Measurements from ENCODE around the gene FCMR. TPM values are rescaled to one million over a fixed set of nuclear protein-coding genes. Genes with fewer than 3 reads are reported as not detected.

FCMR gene
- total RNA-seq, 4 donors from 2014 or later: 1.2 to 5.2 (median 3.0) TPM

- WGBS, 2 donors: 75 to 89% methylated on average over 3 of the region's 3 CpGs
- Histone ChIP-seq H3K36me3 (no peaks in the 10 kb centered on the region), H3K4me1 (no peaks in the 10 kb centered on the region), H3K27me3 (no peaks in the 10 kb centered on the region), H3K4me3 (replicated peaks in 1 of 3) (no peak overlapping the region), H3K9me3 (no peaks in the 10 kb centered on the region), H3K27ac (no peak overlapping the region)
- no peak for DNase-seq
- TF ChIP-seq POLR2A (IDR thresholded peaks at IDR 0.05) (no peak), CTCF (IDR thresholded peaks at IDR 0.05) (no peak)
- intact Hi-C loops (cut with DNase I): no loop called here
These were observed 39.9 kb upstream of the FCMR start for GRCh38 chr1:206961668-206962067.

- intact Hi-C loops (cut with DNase I): no loop called here
- DNase-seq: no peak
- TF ChIP-seq CTCF (IDR thresholded peaks at IDR 0.05): no peak
- no peak for TF ChIP-seq POLR2A (IDR thresholded peaks at IDR 0.05)
- no peak overlapping the region for H3K27ac ChIP-seq
- no peaks in the 10 kb centered on the region for H3K9me3 ChIP-seq
- WGBS, 2 donors: 93 to 97% methylated on average over 6 of the region's 6 CpGs
- H3K27me3 ChIP-seq: no peaks in the 10 kb centered on the region
- peaks cover under 1% of the 10 kb centered on the region in 2 donors for H3K4me1 ChIP-seq
- H3K36me3 ChIP-seq: no peaks in the 10 kb centered on the region
- no peak overlapping the region for H3K4me3 ChIP-seq (replicated peaks in 1 of 3)
These were observed 39.1 kb upstream of the FCMR start for GRCh38 chr1:206960676-206961386.

- WGBS, 2 donors: 92 to 93% methylated on average over 2 of the region's 2 CpGs
- Histone ChIP-seq H3K36me3 (no peaks in the 10 kb centered on the region), H3K27ac (no peak overlapping the region), H3K9me3 (no peaks in the 10 kb centered on the region), H3K27me3 (no peaks in the 10 kb centered on the region), H3K4me3 (replicated peaks in 1 of 3) (no peak overlapping the region), H3K4me1 (peaks cover 10 to 11% of the 10 kb centered on the region in 2 donors)
- TF ChIP-seq POLR2A (IDR thresholded peaks at IDR 0.05): no peak
- TF ChIP-seq CTCF (IDR thresholded peaks at IDR 0.05): no peak
- intact Hi-C loops (cut with DNase I): no loop called here
- DNase-seq: no peak
These were observed 36.4 kb upstream of the FCMR start for GRCh38 chr1:206958144-206958543.

GRCh38 chr1:206957639-206958038 is 35.9 kb upstream of the FCMR start:
- Histone ChIP-seq H3K27ac (no peak overlapping the region), H3K4me3 (replicated peaks in 1 of 3) (no peak overlapping the region), H3K9me3 (no peaks in the 10 kb centered on the region), H3K4me1 (peaks cover 10 to 11% of the 10 kb centered on the region in 2 donors), H3K27me3 (no peaks in the 10 kb centered on the region), H3K36me3 (no peaks in the 10 kb centered on the region)
- no peak for TF ChIP-seq CTCF (IDR thresholded peaks at IDR 0.05)
- TF ChIP-seq POLR2A (IDR thresholded peaks at IDR 0.05): no peak
- no peak for DNase-seq
- intact Hi-C loops (cut with DNase I): no loop called here
- 90 to 91% methylated on average over 5 of the region's 5 CpGs for WGBS, 2 donors

All from thyroid gland (tissue), 4 donors.